ENCODE results near the gene GLYR1. TPM values are rescaled to one million over a fixed set of nuclear protein-coding genes. Genes with fewer than 3 reads are reported as not detected.

The GLYR1 gene
- total and polyA plus RNA-seq, 10 of the 15 experiments (the other 5 are each of a cell fraction or from before 2014, with no cell fraction given): 7.3 to 90.2 (median 57.2) TPM

DNA sequence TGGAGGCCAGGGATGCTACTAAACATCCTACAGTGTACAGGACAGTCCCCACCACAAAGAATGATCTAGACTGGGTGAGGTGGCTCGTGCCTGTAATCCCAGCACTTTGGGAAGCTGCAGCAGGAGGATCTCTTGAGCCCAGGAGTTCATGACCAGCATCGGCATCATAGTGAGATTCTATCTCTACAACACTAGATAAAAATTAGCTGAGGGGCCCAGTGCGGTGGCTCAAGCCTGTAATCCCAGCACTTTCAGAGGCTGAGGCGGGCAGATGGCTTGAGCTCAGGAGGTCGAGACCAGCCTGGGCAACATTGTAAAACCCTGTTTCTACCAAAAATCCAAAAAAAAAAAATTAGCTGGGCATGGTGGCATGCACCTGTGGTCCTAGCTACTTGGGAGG lies 74.7 kb downstream of the GLYR1 start:
- DNase-seq (ENCODE audit: low read depth, low spot score): no peak
- in situ Hi-C loops (cut with MboI) (no loop called here), intact Hi-C loops (cut with micrococcal nuclease; ENCODE audit: unreplicated experiment) (no loop called here)
- 0 out of 2 replicates have a peak, but pooled peaks cover 2% of the 10 kb centered on the region for H3K4me1 ChIP-seq (ENCODE audit: control insufficient read depth, insufficient read depth, low read length)
- ChIA-PET POLR2A (interaction anchor here (0.7 kb wide), 1 partner anchor 204 kb away, joined by 3 read pairs; no protein-coding TSS in a partner anchor), SMC1A (ENCODE audit: uncharacterized antibody, unreplicated experiment) (interaction anchor here (1.0 kb wide), 1 partner anchor 38 kb away, joined by 3 read pairs; the partner anchor contains the start of genes ANKS3 and DNAAF8), CTCF (interaction anchor here (0.7 kb wide), 1 partner anchor 843 kb away, joined by 3 read pairs; no protein-coding TSS in a partner anchor), RAD21 (ENCODE audit: unreplicated experiment) (interaction anchor here (0.8 kb wide), 1 partner anchor 27 kb away, joined by 3 read pairs; no protein-coding TSS in a partner anchor)
- FAIRE-seq: no peak
- no peaks in the 10 kb centered on the region for H3K27me3 ChIP-seq (replicated peaks in 1 of 2; ENCODE audit: control insufficient read depth in 2 of 2, insufficient read depth in 2 of 2, low read length in 1 of 2)
- no peak overlapping the region for H3K4me3 ChIP-seq
- no peak overlapping the region for H2AFZ ChIP-seq (ENCODE audit: control insufficient read depth, low read depth, low read length)
- H4K20me1 ChIP-seq (ENCODE audit: control insufficient read depth, insufficient read depth): no peaks in the 10 kb centered on the region
- TF ChIP-seq, protein P1, sequence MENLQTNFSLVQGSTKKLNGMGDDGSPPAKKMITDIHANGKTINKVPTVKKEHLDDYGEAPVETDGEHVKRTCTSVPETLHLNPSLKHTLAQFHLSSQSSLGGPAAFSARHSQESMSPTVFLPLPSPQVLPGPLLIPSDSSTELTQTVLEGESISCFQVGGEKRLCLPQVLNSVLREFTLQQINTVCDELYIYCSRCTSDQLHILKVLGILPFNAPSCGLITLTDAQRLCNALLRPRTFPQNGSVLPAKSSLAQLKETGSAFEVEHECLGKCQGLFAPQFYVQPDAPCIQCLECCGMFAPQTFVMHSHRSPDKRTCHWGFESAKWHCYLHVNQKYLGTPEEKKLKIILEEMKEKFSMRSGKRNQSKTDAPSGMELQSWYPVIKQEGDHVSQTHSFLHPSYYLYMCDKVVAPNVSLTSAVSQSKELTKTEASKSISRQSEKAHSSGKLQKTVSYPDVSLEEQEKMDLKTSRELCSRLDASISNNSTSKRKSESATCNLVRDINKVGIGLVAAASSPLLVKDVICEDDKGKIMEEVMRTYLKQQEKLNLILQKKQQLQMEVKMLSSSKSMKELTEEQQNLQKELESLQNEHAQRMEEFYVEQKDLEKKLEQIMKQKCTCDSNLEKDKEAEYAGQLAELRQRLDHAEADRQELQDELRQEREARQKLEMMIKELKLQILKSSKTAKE (IDR thresholded peaks at IDR 0.05; ENCODE audit: low read depth, poor library complexity, severe bottlenecking): no peak
- TF ChIP-seq, protein P2, sequence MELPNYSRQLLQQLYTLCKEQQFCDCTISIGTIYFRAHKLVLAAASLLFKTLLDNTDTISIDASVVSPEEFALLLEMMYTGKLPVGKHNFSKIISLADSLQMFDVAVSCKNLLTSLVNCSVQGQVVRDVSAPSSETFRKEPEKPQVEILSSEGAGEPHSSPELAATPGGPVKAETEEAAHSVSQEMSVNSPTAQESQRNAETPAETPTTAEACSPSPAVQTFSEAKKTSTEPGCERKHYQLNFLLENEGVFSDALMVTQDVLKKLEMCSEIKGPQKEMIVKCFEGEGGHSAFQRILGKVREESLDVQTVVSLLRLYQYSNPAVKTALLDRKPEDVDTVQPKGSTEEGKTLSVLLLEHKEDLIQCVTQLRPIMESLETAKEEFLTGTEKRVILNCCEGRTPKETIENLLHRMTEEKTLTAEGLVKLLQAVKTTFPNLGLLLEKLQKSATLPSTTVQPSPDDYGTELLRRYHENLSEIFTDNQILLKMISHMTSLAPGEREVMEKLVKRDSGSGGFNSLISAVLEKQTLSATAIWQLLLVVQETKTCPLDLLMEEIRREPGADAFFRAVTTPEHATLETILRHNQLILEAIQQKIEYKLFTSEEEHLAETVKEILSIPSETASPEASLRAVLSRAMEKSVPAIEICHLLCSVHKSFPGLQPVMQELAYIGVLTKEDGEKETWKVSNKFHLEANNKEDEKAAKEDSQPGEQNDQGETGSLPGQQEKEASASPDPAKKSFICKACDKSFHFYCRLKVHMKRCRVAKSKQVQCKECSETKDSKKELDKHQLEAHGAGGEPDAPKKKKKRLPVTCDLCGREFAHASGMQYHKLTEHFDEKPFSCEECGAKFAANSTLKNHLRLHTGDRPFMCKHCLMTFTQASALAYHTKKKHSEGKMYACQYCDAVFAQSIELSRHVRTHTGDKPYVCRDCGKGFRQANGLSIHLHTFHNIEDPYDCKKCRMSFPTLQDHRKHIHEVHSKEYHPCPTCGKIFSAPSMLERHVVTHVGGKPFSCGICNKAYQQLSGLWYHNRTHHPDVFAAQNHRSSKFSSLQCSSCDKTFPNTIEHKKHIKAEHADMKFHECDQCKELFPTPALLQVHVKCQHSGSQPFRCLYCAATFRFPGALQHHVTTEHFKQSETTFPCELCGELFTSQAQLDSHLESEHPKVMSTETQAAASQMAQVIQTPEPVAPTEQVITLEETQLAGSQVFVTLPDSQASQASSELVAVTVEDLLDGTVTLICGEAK (IDR thresholded peaks at IDR 0.05; ENCODE audit: borderline replicate concordance): no peak
- TF ChIP-seq RBBP5 (conservative IDR thresholded peaks at IDR 0.05): no peak
- TF ChIP-seq ATF7 (IDR thresholded peaks at IDR 0.05; ENCODE audit: low read depth): no peak
- TF ChIP-seq, protein P3, sequence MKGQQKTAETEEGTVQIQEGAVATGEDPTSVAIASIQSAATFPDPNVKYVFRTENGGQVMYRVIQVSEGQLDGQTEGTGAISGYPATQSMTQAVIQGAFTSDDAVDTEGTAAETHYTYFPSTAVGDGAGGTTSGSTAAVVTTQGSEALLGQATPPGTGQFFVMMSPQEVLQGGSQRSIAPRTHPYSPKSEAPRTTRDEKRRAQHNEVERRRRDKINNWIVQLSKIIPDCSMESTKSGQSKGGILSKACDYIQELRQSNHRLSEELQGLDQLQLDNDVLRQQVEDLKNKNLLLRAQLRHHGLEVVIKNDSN (IDR thresholded peaks at IDR 0.05; ENCODE audit: borderline replicate concordance, extremely low read length, insufficient read depth, low read depth, low read length): no peak
- no peak for TF ChIP-seq YBX1 (IDR thresholded peaks at IDR 0.05)
- TF ChIP-seq DPF2 (IDR thresholded peaks at IDR 0.05): no peak
- TF ChIP-seq, protein P4, sequence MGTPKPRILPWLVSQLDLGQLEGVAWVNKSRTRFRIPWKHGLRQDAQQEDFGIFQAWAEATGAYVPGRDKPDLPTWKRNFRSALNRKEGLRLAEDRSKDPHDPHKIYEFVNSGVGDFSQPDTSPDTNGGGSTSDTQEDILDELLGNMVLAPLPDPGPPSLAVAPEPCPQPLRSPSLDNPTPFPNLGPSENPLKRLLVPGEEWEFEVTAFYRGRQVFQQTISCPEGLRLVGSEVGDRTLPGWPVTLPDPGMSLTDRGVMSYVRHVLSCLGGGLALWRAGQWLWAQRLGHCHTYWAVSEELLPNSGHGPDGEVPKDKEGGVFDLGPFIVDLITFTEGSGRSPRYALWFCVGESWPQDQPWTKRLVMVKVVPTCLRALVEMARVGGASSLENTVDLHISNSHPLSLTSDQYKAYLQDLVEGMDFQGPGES (IDR thresholded peaks at IDR 0.05): no peak
- ATAC-seq: no peak
- WGBS (ENCODE audit: insufficient coverage, insufficient replicate concordance, low lambda C conversion rate, missing lambda C conversion rate): 64% methylated on average over 5 of the region's 5 CpGs
- no peak overlapping the region for H3K4me2 ChIP-seq (ENCODE audit: control insufficient read depth, insufficient read depth)
- no peaks in the 10 kb centered on the region for H3K79me2 ChIP-seq (ENCODE audit: control insufficient read depth, insufficient read depth, low read length)
- no TSS peak for BruUV-seq (replicated peaks)
- no peak overlapping the region for H3K27ac ChIP-seq (ENCODE audit: control insufficient read depth, insufficient read depth)
- H3K9me3 ChIP-seq (replicated peaks; ENCODE audit: control insufficient read depth, insufficient read depth, low read length): no peaks in the 10 kb centered on the region
- H3K9ac ChIP-seq (ENCODE audit: control insufficient read depth, insufficient read depth, low read length): no peak overlapping the region
- H3K36me3 ChIP-seq (ENCODE audit: control insufficient read depth in 2 of 2, insufficient read depth in 2 of 2, low read length in 1 of 2): no peaks in the 10 kb centered on the region
